Esophagus muscularis mucosa (tissue), 4 donors: ENCODE results near the gene RCN2. TPM values are rescaled to one million over a fixed set of nuclear protein-coding genes. Genes with fewer than 3 reads are reported as not detected.
"Not testable (repeated sequence)": the region's sequence is repeated elsewhere in the genome, so short reads cannot be mapped to it uniquely, and the experiment has no call there.

ENCODE experiments used
- DNase-seq: peaks from one replicate; pipeline ENCODE4 v3.0.0-alpha.2; 2017; ENCODE audit errors: extremely low spot score
- H3K27ac ChIP-seq, 4 donors: fragments of 200-600 bp; sonication (generic); replicated peaks in 1 of 4; 1 replicate in 3 of 4; 2 replicates in 1 of 4; pipeline ENCODE4 v1.5.1; 2016 to 2019; ENCODE audit warnings: mild to moderate bottlenecking in 1 of 4
- H3K27me3 ChIP-seq, 4 donors: fragments of 200-600 bp; sonication (generic); one replicate each; pipeline versions ENCODE4 v1.5.1 to v1.6.0; 2016 to 2019
- H3K36me3 ChIP-seq, 4 donors: fragments of 200-600 bp; sonication (generic); one replicate each; pipeline ENCODE4 v1.5.1; 2016 to 2019
- H3K4me1 ChIP-seq, 4 donors: fragments of 200-600 bp; sonication (generic); one replicate each; pipeline ENCODE4 v1.5.1; 2016 to 2019
- H3K4me3 ChIP-seq, 4 donors: fragments of 200-600 bp; sonication (generic); 1 replicate in 2 of 4; 2 replicates in 2 of 4; pipeline ENCODE4 v1.5.1; 2016 to 2019; ENCODE audit warnings: mild to moderate bottlenecking in 4 of 4, moderate library complexity in 1 of 4
- H3K9me3 ChIP-seq, 4 donors: fragments of 200-600 bp; sonication (generic); 1 replicate in 3 of 4; 2 replicates in 1 of 4; pipeline ENCODE4 v1.5.1; 2016 to 2019
- CTCF ChIP-seq, 3 experiments: fragments of 200-600 bp in 2 of 3; fragments of 450-650 bp in 1 of 3; sonication (generic) in 2 of 3; IDR thresholded peaks; one replicate each; pipeline ENCODE4 v1.5.1; 2017 to 2019; ENCODE audit warnings: antibody characterized with exemption in 3 of 3, mild to moderate bottlenecking in 2 of 3, moderate library complexity in 1 of 3
- EP300 ChIP-seq: sonication (generic); formaldehyde crosslinking; IDR thresholded peaks from one replicate; pipeline ENCODE4 v1.6.1; 2017; ENCODE audit warnings: antibody characterized with exemption
- POLR2A ChIP-seq: fragments of 450-650 bp; IDR thresholded peaks from one replicate; pipeline ENCODE4 v1.6.1; 2017; ENCODE audit warnings: antibody characterized with exemption, moderate library complexity, mild to moderate bottlenecking, low read depth
- POLR2AphosphoS5 ChIP-seq, 2 donors: sonication (generic); formaldehyde crosslinking; IDR thresholded peaks; one replicate each; pipeline ENCODE4 v1.6.1; 2017; ENCODE audit warnings: antibody characterized with exemption in 2 of 2
- WGBS: methylation state at CpG from one replicate; pipeline ENCODE4 v1.1.5; 2018; 5-methylcytosine and 5-hydroxymethylcytosine counted together
- intact Hi-C: fragments of 100-400 bp; cut with DNase I; formaldehyde crosslinking; loops from one replicate; pipeline ENCODE4 v1.15.1; 2023
- total RNA-seq, 4 donors: library from RNA; depleted of rRNA; stranded (reverse); fragments of >200 nt; gene quantifications; one replicate each; pipeline versions ENCODE4 v1.1.0 to v1.2.1, GENCODE V29; 2016

Gene RCN2
- total RNA-seq, 4 donors from 2014 or later: 35.6 to 55.6 (median 43.0) TPM

GRCh38 chr15:76964157-76964556, 32.6 kb downstream of the RCN2 start:
- no peak for TF ChIP-seq POLR2A
- no peak for TF ChIP-seq POLR2AphosphoS5 (IDR thresholded peaks at IDR 0.05)
- no peak for TF ChIP-seq EP300
- no peak for TF ChIP-seq CTCF (IDR thresholded peaks at IDR 0.05)
- WGBS: 26% methylated on average over 5 of the region's 5 CpGs
- H3K27ac ChIP-seq: no peak overlapping the region
- H3K4me1 ChIP-seq: peaks cover 11 to 49% (median 36%) of the 10 kb centered on the region in 4 donors
- H3K9me3 ChIP-seq: no peaks in the 10 kb centered on the region
- DNase-seq: no peak
- no peak overlapping the region for H3K4me3 ChIP-seq
- no peaks in the 10 kb centered on the region for H3K36me3 ChIP-seq
- H3K27me3 ChIP-seq: no peaks in the 10 kb centered on the region
- intact Hi-C loops: no loop called here

GRCh38 chr15:76966051-76966450, 34.5 kb downstream of the RCN2 start:
- H3K4me3 ChIP-seq, H3K27me3 ChIP-seq, H3K27ac ChIP-seq, H3K36me3 ChIP-seq, H3K9me3 ChIP-seq, DNase-seq, intact Hi-C loops: not testable (repeated sequence)
- H3K4me1 ChIP-seq: peaks cover 11 to 47% (median 34%) of the 10 kb centered on the region in 4 donors
- 84% methylated on average over 7 of the region's 7 CpGs for WGBS

- no peaks in the 10 kb centered on the region for H3K27me3 ChIP-seq
- no peak for TF ChIP-seq POLR2AphosphoS5 (IDR thresholded peaks at IDR 0.05)
- TF ChIP-seq POLR2A: no peak
- TF ChIP-seq CTCF (IDR thresholded peaks at IDR 0.05): no peak
- TF ChIP-seq EP300: no peak
- no peak overlapping the region for H3K27ac ChIP-seq
- H3K4me3 ChIP-seq: no peak overlapping the region
- H3K36me3 ChIP-seq: no peaks in the 10 kb centered on the region
- intact Hi-C loops: no loop called here
- H3K9me3 ChIP-seq: no peaks in the 10 kb centered on the region
- peaks cover 11 to 37% (median 25%) of the 10 kb centered on the region in 4 donors for H3K4me1 ChIP-seq
- WGBS: 58% methylated on average over 4 of the region's 4 CpGs
- no peak for DNase-seq
Measured at GRCh38 chr15:76967067-76967466, 35.5 kb downstream of the RCN2 start.

GRCh38 chr15:76968306-76968705, 36.8 kb downstream of the RCN2 start:
- intact Hi-C loops: no loop called here
- Histone ChIP-seq H3K27ac (no peak overlapping the region), H3K36me3 (no peaks in the 10 kb centered on the region), H3K9me3 (no peaks in the 10 kb centered on the region), H3K27me3 (no peaks in the 10 kb centered on the region), H3K4me3 (no peak overlapping the region), H3K4me1 (peaks cover 22 to 39% (median 32%) of the 10 kb centered on the region in 4 donors)
- no peak for DNase-seq
- 100% methylated on average over 1 of the region's 1 CpG for WGBS
- TF ChIP-seq POLR2AphosphoS5 (IDR thresholded peaks at IDR 0.05): no peak
- TF ChIP-seq EP300: no peak
- no peak for TF ChIP-seq POLR2A
- TF ChIP-seq CTCF (IDR thresholded peaks at IDR 0.05): no peak

- no peaks in the 10 kb centered on the region for H3K9me3 ChIP-seq
- intact Hi-C loops: loop anchor here (5.0 kb wide), 1 partner anchor 60 kb away; no protein-coding TSS in a partner anchor
- H3K27ac ChIP-seq: peak overlapping the region; percentile 14 to 74 (median 44)
Measured at GRCh38 chr15:76972389-76973361, 41.1 kb downstream of the RCN2 start.

More at GRCh38 chr15:76972389-76973361, 41.1 kb downstream of the RCN2 start:
- TF ChIP-seq POLR2AphosphoS5 (IDR thresholded peaks at IDR 0.05) (peak in 1 of 2 donors; percentile 27), POLR2A (no peak), CTCF (IDR thresholded peaks at IDR 0.05) (no peak)
- Histone ChIP-seq H3K36me3 (no peaks in the 10 kb centered on the region), H3K4me3 (peak overlapping the region; percentile 29 to 40 (median 37)), H3K4me1 (peaks cover 16 to 19% (median 17%) of the 10 kb centered on the region in 4 donors), H3K27me3 (no peaks in the 10 kb centered on the region)
- 38% methylated on average over 20 of the region's 21 CpGs for WGBS
- no peak for DNase-seq
